BJ (cell line): Measurements from ENCODE around the gene TMEM135. TPM values are rescaled to one million over a fixed set of nuclear protein-coding genes. Genes with fewer than 3 reads are reported as not detected.

Experiments used
- CTCF ChIA-PET: fragments of 350-600 bp; formaldehyde crosslinking; extraction: SDS; loops from one replicate; lab custom pipeline; 2021; ENCODE audit warnings: antibody characterized with exemption, inconsistent platforms; lab: Yijun Ruan, JAX
- POLR2A ChIA-PET: fragments of 300-600 bp; sonication (Branson Sonifier 250); formaldehyde crosslinking; extraction: SDS; loops from one replicate; lab custom pipeline; 2021; ENCODE audit warnings: antibody characterized with exemption; lab: Charles Lee
- DNase-seq: peaks from one replicate; pipeline ENCODE4 v3.0.0-alpha.2; 2011; ENCODE audit warnings: low read depth
- H3K27me3 ChIP-seq: 2 replicates; pipeline ENCODE4 v1.6.0; 2011; ENCODE audit warnings: low read length; ENCODE audit not compliant: control insufficient read depth, insufficient read depth
- H3K36me3 ChIP-seq: 2 replicates; pipeline ENCODE4 v1.5.1; 2011; ENCODE audit warnings: low read length; ENCODE audit not compliant: control insufficient read depth, insufficient read depth
- H3K4me3 ChIP-seq: 2 replicates; pipeline ENCODE4 v1.5.1; 2011; ENCODE audit warnings: low read depth, mild to moderate bottlenecking, control low read depth, low read length
- polyA plus RNA-seq: library from polyadenylated mRNA; depleted of rRNA; stranded (reverse); fragments of >200 nt; gene quantifications from 2 replicates; pipeline ENCODE4 v1.2.3, GENCODE V29; 2011
- TF ChIP-seq, protein P1 (sequence below): IDR thresholded peaks from 2 replicates; pipeline ENCODE4 v1.5.1; 2011; ENCODE audit warnings: low read depth, mild to moderate bottlenecking, control low read depth, inconsistent platforms, low read length, moderate library complexity; ENCODE audit not compliant: insufficient read depth

Gene TMEM135
- polyA plus RNA-seq, 1 experiment = 4.6 TPM

DNA sequence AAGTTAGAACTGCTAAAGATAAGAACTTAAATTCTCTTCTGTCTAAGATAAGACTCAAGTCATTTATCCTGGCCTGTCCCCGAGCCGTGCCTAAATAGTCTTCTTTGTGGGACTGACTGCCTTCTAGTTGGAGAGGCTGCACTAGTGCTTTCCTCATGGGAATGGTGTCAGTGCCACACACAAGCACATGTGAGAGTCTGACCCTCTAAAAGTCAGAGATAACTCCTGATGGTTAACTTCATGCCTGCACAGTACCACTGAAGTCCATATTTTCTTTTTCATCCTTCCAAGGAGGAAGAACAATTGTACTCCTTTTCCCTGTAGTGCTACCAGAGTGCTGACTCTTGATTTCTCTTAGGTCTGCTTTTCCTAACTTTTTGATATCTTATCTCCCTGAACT is 309.7 kb downstream of the TMEM135 start:
- no peaks in the 10 kb centered on the region for H3K27me3 ChIP-seq
- no peak overlapping the region for H3K4me3 ChIP-seq
- POLR2A ChIA-PET = no interaction called here
- DNase-seq = no peak
- TF ChIP-seq, protein P1, sequence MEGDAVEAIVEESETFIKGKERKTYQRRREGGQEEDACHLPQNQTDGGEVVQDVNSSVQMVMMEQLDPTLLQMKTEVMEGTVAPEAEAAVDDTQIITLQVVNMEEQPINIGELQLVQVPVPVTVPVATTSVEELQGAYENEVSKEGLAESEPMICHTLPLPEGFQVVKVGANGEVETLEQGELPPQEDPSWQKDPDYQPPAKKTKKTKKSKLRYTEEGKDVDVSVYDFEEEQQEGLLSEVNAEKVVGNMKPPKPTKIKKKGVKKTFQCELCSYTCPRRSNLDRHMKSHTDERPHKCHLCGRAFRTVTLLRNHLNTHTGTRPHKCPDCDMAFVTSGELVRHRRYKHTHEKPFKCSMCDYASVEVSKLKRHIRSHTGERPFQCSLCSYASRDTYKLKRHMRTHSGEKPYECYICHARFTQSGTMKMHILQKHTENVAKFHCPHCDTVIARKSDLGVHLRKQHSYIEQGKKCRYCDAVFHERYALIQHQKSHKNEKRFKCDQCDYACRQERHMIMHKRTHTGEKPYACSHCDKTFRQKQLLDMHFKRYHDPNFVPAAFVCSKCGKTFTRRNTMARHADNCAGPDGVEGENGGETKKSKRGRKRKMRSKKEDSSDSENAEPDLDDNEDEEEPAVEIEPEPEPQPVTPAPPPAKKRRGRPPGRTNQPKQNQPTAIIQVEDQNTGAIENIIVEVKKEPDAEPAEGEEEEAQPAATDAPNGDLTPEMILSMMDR = no peak
- CTCF ChIA-PET = interaction anchor here (0.8 kb wide), 1 partner anchor 74 kb away, joined by 4 read pairs; no protein-coding TSS in a partner anchor
- H3K36me3 ChIP-seq = no peaks in the 10 kb centered on the region

DNA sequence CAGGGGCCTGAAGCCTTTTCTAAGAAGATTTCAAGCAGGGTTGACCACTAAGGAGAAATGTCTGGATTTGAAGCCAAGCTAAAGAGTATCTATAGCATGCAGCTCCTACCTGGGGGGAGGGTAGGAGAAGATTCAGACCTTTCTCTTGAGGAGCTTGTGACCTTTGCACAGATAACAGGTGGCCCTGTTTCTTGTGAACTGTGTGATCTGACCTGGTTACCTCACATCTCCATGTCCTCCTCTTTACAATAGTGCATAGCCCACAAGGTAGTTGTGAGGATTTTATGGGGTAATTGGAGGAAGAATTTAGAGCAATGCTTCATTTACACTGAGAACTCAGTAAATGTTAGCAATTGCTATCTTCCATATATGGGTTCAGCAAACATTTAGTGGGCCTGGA is 310.1 kb downstream of the TMEM135 start:
- TF ChIP-seq, protein P1 = no peak
- H3K4me3 ChIP-seq = no peak overlapping the region
- DNase-seq = no peak
- POLR2A ChIA-PET = no interaction called here
- no peaks in the 10 kb centered on the region for H3K36me3 ChIP-seq
- H3K27me3 ChIP-seq = no peaks in the 10 kb centered on the region
- CTCF ChIA-PET = interaction anchor here (0.8 kb wide), 1 partner anchor 73 kb away, joined by 4 read pairs; no protein-coding TSS in a partner anchor

DNA sequence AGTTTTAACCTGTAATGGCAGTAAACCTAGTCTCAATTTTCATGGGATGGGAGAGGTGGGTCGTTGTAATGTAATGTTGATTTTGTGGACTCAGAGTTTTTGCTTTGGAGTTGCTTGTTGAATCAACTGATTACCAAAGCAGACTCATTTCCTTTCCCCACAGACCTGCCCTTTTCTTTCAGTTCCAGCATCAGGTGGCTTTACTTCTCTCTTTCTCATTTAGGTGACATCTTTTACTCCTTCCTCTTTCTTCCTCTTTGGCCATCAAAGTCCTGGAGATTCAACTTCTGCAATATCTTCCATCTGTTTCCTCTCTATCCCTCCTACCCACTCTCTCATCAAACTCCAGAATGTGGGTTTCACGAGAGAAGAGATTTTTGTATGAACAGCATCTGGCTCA is 313.9 kb downstream of the TMEM135 start:
- POLR2A ChIA-PET = no interaction called here
- DNase-seq = no peak
- Histone ChIP-seq H3K27me3 (no peaks in the 10 kb centered on the region; the same call in 1 of the 2 replicates), H3K4me3 (no peak overlapping the region), H3K36me3 (no peaks in the 10 kb centered on the region)
- TF ChIP-seq, protein P1 = no peak
- CTCF ChIA-PET = interaction anchor here (0.7 to 6.1 kb wide), 10 partner anchors 10 to 1201 kb away, joined by 3 to 128 read pairs (median 3); no protein-coding TSS in a partner anchor

DNA sequence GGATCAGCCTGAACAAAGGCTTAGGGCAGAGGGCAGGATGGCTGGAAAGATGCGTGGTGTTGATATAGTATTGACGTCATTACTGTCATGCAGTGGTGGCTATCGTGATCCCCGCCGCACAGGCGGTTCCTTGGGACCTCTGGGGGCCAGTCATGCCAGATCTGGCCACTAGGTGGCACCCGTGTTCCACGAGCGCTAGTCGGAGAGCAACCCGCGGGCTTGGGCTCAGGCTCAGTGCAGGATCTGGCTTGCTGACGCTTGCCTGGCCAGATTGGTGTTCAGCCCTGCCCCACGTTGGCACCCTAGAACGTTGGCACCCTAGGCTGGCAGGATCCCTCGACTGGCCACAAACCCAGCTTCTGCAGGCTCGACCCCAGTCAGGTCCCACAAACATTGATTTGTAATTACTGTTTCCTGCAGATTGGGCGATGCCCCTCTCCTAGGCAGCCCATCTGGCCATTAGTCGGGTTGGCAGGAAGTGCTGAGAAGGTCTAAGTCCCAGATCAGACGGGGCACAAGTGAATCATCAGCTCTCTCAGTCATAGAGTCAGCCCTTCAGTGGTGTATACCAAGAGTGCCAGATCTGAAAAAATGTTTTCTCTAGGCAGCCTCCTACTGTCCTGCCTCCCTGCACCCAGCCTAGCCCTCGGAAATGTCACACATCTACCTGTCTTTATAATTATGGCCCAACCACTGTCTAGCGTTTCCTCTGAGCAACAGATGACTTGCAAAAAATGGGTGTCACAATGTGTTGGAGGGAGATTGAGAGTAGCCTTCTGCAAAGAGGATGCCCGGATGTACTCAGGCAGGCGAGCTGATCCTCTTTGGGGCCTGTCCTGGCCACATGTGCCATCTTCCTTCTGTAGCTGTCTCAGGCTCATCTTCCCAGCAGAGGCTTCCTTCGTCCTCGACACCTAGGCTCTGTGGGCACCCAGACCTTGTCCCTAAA is 315.3 kb downstream of the TMEM135 start:
- Histone ChIP-seq H3K27me3 (no peaks in the 10 kb centered on the region; the same call in 1 of the 2 replicates), H3K4me3 (no peak overlapping the region), H3K36me3 (no peaks in the 10 kb centered on the region)
- ChIA-PET POLR2A (no interaction called here), CTCF (interaction anchor here (0.6 to 6.1 kb wide), 29 partner anchors 8 to 1474 kb away, joined by 3 to 128 read pairs (median 3); no protein-coding TSS in a partner anchor)
- peak; percentile 13 for DNase-seq
- TF ChIP-seq, protein P1 = peak; percentile 97

DNA sequence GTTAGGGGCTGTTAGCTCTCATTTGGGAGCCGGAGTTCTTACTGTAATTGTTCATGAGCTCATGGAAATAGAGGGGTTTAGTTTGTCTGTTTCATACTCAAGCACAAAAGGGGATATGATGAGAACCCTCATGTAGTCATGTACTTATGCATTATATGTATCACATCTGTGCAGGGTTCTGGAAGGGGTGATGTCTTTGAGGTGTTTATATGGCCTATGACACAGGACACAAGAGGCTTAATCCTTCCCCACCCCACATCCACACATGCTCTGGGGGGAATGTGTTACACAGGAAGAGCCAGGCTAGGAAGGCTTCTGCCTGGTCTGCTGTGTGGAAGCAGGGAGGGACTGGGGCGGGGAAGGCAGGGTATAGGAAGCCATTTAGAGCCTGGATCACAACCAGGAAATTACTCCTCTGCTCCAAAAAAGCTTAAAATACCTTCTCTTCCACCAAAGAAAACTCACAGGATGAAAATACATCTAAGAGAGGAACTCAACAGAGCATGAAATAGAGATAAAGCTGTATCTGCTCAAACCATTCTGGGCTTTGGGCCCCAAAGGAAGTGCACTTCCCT is 316.1 kb downstream of the TMEM135 start:
- Histone ChIP-seq H3K4me3 (no peak overlapping the region), H3K36me3 (no peaks in the 10 kb centered on the region), H3K27me3 (no peaks in the 10 kb centered on the region; the same call in 1 of the 2 replicates)
- ChIA-PET POLR2A (no interaction called here), CTCF (interaction anchor here (0.6 to 6.1 kb wide), 23 partner anchors 8 to 1474 kb away, joined by 3 to 128 read pairs (median 3); no protein-coding TSS in a partner anchor)
- TF ChIP-seq, protein P1 = no peak
- DNase-seq = no peak
